OCI-LY7 (cell line): ENCODE results near the gene CLSTN3. TPM values are rescaled to one million over a fixed set of nuclear protein-coding genes. Genes with fewer than 3 reads are reported as not detected.

Experiments
- BruUV-seq: library from RNA; stranded (reverse); fragments of 400-500 nt; replicated peaks from 2 replicates; lab custom pipeline; 2021; lab: Mats Ljungman, UMichigan
- CTCF ChIA-PET: fragments of 300-600 bp; sonication (Branson Sonifier 250); formaldehyde crosslinking; loops from one replicate; lab custom pipeline; 2022; ENCODE audit warnings: antibody characterized with exemption; ENCODE audit not compliant: unreplicated experiment; lab: Charles Lee
- POLR2A ChIA-PET: fragments of 300-600 bp; sonication (Branson Sonifier 250); formaldehyde crosslinking; loops from one replicate; lab custom pipeline; 2022; ENCODE audit warnings: antibody characterized with exemption; lab: Charles Lee
- DNase-seq: peaks from one replicate; pipeline ENCODE4 v3.0.0-alpha.2; 2015; ENCODE audit warnings: low spot score
- H2AFZ ChIP-seq: fragments of 200-600 bp; sonication (generic), shearing (Covaris generic); 2 replicates; pipeline ENCODE4 v1.6.1; 2014; ENCODE audit warnings: mild to moderate bottlenecking, antibody characterized with exemption, low read length, moderate library complexity
- H3K27ac ChIP-seq: fragments of 200-600 bp; sonication (generic); 2 replicates; pipeline ENCODE4 v1.5.1; 2014; ENCODE audit warnings: mixed run types, low read depth, mild to moderate bottlenecking, moderate library complexity, low read length, inconsistent platforms; ENCODE audit not compliant: poor library complexity, severe bottlenecking
- H3K36me3 ChIP-seq: fragments of 200-600 bp; sonication (generic); 2 replicates; pipeline ENCODE4 v1.6.1; 2014; ENCODE audit warnings: mild to moderate bottlenecking, antibody characterized with exemption, low read length, moderate library complexity, mixed read lengths; ENCODE audit not compliant: insufficient read depth
- H3K4me1 ChIP-seq: fragments of 200-600 bp; sonication (generic); 2 replicates; pipeline ENCODE4 v1.5.1; 2014; ENCODE audit warnings: mild to moderate bottlenecking, low read length; ENCODE audit not compliant: insufficient read depth, poor library complexity, severe bottlenecking
- H3K4me2 ChIP-seq: fragments of 200-600 bp; sonication (generic); 2 replicates; pipeline ENCODE4 v1.6.1; 2014; ENCODE audit warnings: mild to moderate bottlenecking, low read length
- H3K4me3 ChIP-seq: fragments of 200-600 bp; sonication (generic); 2 replicates; pipeline ENCODE4 v1.5.1; 2014; ENCODE audit warnings: mild to moderate bottlenecking, low read depth, low read length; ENCODE audit not compliant: poor library complexity, severe bottlenecking
- H3K79me2 ChIP-seq: fragments of 200-600 bp; sonication (generic); 2 replicates; pipeline ENCODE4 v1.6.1; 2016; ENCODE audit warnings: low read depth, mild to moderate bottlenecking, low read length, moderate library complexity, mixed read lengths; ENCODE audit not compliant: insufficient read depth
- H3K9me2 ChIP-seq: fragments of 200-600 bp; sonication (generic); 2 replicates; pipeline ENCODE4 v1.6.1; 2016; ENCODE audit warnings: mild to moderate bottlenecking, low read length, mixed read lengths; ENCODE audit not compliant: insufficient read depth
- H3K9me3 ChIP-seq: fragments of 200-600 bp; sonication (generic); 2 replicates; pipeline ENCODE4 v1.6.1; 2014; ENCODE audit warnings: mild to moderate bottlenecking, mixed run types, low read length, mixed read lengths
- H4K20me1 ChIP-seq: fragments of 200-600 bp; sonication (generic); 2 replicates; pipeline ENCODE4 v1.6.1; 2014; ENCODE audit warnings: mild to moderate bottlenecking, antibody characterized with exemption, low read length, moderate library complexity, mixed read lengths; ENCODE audit not compliant: insufficient read depth
- EZH2phosphoT487 ChIP-seq: fragments of 200-600 bp; sonication (generic); IDR thresholded peaks from 2 replicates; pipeline ENCODE4 v1.6.1; 2018; ENCODE audit warnings: low read depth, borderline replicate concordance, mild to moderate bottlenecking, mixed run types, antibody characterized with exemption, low read length, moderate library complexity, mixed read lengths
- intact Hi-C: fragments of 100-400 bp; cut with micrococcal nuclease; formaldehyde crosslinking; loops from one replicate; pipeline ENCODE4 v1.10.0; 2022; ENCODE audit not compliant: unreplicated experiment
- total RNA-seq, 2 experiments: library from RNA; depleted of rRNA in 1 of 2; stranded (reverse); fragments of >200 nt in 1 of 2; shearing (Covaris generic) in 1 of 2; gene quantifications; 2 replicates each; pipeline ENCODE4 v1.2.3, GENCODE V29; 2014 to 2022
- TF ChIP-seq, protein P1 (sequence below): fragments of 200-600 bp; sonication (generic); conservative IDR thresholded peaks from 2 replicates; pipeline ENCODE4 v1.5.1; 2014; ENCODE audit warnings: mild to moderate bottlenecking, antibody characterized with exemption, low read length, moderate library complexity, mixed read lengths

CLSTN3 gene
- total RNA-seq, 2 experiments from 2014 or later = 18.5 to 34.2 TPM

DNA sequence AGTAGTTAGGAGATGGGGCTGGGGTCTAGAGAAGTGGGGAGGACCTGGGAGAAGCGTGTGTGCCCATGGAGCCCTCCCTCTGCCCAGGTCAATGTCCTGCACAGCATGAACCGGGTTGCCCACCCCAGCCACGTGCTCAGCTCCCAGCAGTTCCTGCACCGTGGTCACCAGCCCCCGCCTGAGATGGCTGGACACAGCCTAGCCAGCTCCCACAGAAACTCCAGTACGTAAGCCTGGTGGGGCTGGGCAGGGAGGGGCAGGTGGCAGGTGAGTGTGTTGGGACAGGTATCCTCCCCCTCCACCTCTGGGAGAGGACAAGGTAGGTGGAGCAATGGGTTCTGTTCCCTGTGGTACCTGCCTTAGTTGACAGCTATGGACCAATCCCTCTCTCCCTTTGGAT lies 20.7 kb downstream of the CLSTN3 start:
- intact Hi-C loops = no loop called here
- TF ChIP-seq, protein P1, sequence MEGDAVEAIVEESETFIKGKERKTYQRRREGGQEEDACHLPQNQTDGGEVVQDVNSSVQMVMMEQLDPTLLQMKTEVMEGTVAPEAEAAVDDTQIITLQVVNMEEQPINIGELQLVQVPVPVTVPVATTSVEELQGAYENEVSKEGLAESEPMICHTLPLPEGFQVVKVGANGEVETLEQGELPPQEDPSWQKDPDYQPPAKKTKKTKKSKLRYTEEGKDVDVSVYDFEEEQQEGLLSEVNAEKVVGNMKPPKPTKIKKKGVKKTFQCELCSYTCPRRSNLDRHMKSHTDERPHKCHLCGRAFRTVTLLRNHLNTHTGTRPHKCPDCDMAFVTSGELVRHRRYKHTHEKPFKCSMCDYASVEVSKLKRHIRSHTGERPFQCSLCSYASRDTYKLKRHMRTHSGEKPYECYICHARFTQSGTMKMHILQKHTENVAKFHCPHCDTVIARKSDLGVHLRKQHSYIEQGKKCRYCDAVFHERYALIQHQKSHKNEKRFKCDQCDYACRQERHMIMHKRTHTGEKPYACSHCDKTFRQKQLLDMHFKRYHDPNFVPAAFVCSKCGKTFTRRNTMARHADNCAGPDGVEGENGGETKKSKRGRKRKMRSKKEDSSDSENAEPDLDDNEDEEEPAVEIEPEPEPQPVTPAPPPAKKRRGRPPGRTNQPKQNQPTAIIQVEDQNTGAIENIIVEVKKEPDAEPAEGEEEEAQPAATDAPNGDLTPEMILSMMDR = no peak
- no peak for TF ChIP-seq EZH2phosphoT487
- Histone ChIP-seq H3K36me3 (no peaks in the 10 kb centered on the region), H3K9me2 (no peaks in the 10 kb centered on the region), H3K27ac (no peak overlapping the region), H3K4me3 (no peak overlapping the region), H3K9me3 (no peaks in the 10 kb centered on the region), H4K20me1 (no peaks in the 10 kb centered on the region), H2AFZ (no peak overlapping the region), H3K4me2 (no peak overlapping the region), H3K79me2 (no peaks in the 10 kb centered on the region), H3K4me1 (no peaks in the 10 kb centered on the region)
- CTCF ChIA-PET = no interaction called here
- POLR2A ChIA-PET = no interaction called here
- BruUV-seq = no TSS peak
- no peak for DNase-seq

DNA sequence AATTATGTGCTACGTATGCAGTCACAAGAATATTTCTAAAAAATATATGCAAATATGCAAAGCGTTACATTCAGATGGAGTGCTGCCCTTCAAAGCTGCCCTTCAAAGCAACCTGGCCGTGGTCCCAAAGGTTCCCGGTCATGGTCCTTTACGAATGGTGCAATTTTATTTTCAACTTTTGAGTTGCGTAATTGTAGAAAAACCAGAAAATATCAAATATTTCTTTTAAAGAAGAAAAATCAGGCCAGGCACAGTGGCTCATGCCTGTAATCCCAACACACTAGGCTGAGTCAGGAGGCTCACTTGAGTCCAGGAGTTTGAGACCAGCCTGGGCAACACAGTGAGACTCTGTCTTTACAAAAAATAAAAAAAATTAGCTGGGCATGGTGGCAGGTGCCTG lies 21.4 kb downstream of the CLSTN3 start:
- TF ChIP-seq, protein P1 = no peak
- no peak for TF ChIP-seq EZH2phosphoT487
- Histone ChIP-seq H3K4me1 (no peaks in the 10 kb centered on the region), H3K27ac (no peak overlapping the region), H3K4me2 (no peak overlapping the region), H4K20me1 (no peaks in the 10 kb centered on the region), H2AFZ (no peak overlapping the region), H3K36me3 (no peaks in the 10 kb centered on the region), H3K79me2 (no peaks in the 10 kb centered on the region), H3K9me3 (no peaks in the 10 kb centered on the region), H3K4me3 (no peak overlapping the region), H3K9me2 (no peaks in the 10 kb centered on the region)
- CTCF ChIA-PET = no interaction called here
- intact Hi-C loops = no loop called here
- no TSS peak for BruUV-seq
- POLR2A ChIA-PET = no interaction called here
- DNase-seq = no peak

DNA sequence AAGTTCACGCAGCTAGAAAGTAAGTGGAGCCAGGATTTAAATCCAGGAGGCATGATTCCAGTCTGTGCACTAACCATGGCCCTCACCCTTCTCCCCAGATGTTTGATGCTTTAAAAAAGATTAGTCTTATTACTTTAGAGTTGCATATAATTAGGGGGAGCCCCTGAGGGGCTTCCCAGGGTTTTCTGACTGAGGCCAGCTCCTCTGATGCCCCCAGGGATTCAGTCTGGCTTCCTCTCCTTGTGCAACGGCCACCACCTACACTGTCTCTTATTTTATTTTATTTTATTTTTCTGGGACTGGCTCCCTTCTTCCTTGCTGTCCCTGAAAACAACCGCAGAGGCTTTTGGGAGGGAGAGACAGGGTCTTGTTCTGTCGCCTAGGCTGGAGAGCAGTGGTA lies 22.6 kb downstream of the CLSTN3 start:
- no peaks in the 10 kb centered on the region for H3K79me2 ChIP-seq
- DNase-seq = no peak
- H3K4me3 ChIP-seq = no peak overlapping the region
- TF ChIP-seq, protein P1 = no peak
- no peak for TF ChIP-seq EZH2phosphoT487
- H4K20me1 ChIP-seq = no peaks in the 10 kb centered on the region
- ChIA-PET CTCF (no interaction called here), POLR2A (interaction anchor here (1.0 kb wide), 1 partner anchor 12 kb away, joined by 3 read pairs; no protein-coding TSS in a partner anchor)
- intact Hi-C loops = no loop called here
- H3K27ac ChIP-seq = no peak overlapping the region
- no peaks in the 10 kb centered on the region for H3K9me2 ChIP-seq
- no peak overlapping the region for H3K4me2 ChIP-seq
- H3K4me1 ChIP-seq = no peaks in the 10 kb centered on the region
- no peak overlapping the region for H2AFZ ChIP-seq
- no peaks in the 10 kb centered on the region for H3K9me3 ChIP-seq
- no peaks in the 10 kb centered on the region for H3K36me3 ChIP-seq
- no TSS peak for BruUV-seq
